GM12874 (cell line): ENCODE data around the gene NOP9.

Experiments
- TF ChIP-seq, protein P1 (sequence below): IDR thresholded peaks from 2 replicates; pipeline ENCODE4 v1.5.1; 2011; ENCODE audit warnings: low read depth, mild to moderate bottlenecking, control low read depth, low read length, moderate library complexity; ENCODE audit not compliant: insufficient read depth

The NOP9 gene

DNA sequence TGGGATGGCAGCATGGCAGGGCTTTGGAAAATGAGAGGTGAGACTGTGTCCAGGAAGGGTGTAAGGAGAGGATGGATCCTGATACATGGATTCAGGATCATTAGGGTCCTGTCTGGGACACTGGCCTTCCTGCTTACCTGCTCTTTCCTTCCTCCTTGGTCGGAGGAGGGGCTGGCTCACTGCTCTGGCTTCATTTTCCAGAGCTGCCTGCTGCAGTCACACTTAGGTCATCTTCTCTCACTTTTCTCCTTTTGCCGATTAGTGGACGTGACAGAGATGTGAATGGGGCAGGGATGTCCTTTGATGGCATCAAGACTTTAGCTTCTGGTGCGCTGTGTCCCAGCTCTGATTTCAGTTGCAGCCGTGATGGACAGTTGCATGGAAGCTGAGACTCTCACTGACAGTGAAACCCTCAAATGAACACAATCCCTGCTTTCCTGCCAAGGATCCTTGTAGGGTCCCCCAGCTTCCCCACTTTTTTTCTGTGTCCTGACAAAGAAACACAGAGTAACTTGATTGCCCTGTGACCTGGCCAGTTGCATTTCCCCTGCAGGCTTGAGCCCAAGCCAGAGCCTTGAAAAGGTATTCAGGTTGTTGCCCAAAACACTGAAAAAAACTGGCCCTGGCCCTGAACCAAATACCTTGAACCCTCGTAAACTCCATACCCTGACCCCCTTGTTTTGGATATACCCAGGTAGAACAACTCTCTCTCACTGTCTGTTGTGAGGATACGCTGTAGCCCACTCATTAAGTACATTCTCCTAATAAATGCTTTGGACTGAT, 8.9 kb downstream of the NOP9 start:
- TF ChIP-seq, protein P1, sequence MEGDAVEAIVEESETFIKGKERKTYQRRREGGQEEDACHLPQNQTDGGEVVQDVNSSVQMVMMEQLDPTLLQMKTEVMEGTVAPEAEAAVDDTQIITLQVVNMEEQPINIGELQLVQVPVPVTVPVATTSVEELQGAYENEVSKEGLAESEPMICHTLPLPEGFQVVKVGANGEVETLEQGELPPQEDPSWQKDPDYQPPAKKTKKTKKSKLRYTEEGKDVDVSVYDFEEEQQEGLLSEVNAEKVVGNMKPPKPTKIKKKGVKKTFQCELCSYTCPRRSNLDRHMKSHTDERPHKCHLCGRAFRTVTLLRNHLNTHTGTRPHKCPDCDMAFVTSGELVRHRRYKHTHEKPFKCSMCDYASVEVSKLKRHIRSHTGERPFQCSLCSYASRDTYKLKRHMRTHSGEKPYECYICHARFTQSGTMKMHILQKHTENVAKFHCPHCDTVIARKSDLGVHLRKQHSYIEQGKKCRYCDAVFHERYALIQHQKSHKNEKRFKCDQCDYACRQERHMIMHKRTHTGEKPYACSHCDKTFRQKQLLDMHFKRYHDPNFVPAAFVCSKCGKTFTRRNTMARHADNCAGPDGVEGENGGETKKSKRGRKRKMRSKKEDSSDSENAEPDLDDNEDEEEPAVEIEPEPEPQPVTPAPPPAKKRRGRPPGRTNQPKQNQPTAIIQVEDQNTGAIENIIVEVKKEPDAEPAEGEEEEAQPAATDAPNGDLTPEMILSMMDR = no peak

DNA sequence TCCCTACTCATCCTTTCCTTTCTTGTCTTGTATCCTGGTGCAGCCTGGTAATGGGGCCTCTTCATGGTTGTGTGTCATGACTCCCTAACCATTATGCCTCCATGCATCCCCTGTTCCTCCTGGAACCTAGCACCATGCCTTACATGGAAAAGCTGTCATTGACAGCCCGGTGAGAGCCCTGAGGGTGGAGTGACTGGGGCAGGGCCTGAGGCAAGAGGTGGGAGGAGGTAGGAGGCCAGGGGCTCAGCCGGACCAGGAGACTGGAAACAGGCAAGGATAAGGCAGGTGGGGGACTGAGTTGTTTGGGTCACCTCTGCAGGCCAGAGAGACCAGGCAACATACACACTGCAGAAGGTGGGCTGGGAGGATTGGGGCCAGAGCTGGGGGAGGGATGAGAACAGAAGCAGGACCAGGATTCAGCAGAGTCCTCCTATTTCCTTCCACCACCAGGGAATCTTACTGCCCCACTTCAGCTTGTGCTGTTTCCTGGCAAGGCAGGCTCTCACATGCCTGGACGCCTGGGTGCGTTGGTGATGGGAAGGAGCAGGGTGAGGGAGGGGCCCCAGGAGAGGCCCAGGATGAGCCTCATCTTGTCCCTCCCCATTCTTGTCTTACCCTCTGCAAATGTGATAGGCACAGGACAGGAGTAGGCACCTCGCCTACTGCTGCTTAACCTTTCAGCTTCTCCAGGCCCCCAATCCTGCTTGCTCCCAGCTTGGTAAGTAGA, 10.1 kb downstream of the NOP9 start, which contains the start of gene LTB4R2:
LTB4R2 (plus strand) TSS at position 603 of the 727 bp plus-strand sequence. CDS start 525 bp downstream, outside the sequence.
- TF ChIP-seq, protein P1 = no peak

DNA sequence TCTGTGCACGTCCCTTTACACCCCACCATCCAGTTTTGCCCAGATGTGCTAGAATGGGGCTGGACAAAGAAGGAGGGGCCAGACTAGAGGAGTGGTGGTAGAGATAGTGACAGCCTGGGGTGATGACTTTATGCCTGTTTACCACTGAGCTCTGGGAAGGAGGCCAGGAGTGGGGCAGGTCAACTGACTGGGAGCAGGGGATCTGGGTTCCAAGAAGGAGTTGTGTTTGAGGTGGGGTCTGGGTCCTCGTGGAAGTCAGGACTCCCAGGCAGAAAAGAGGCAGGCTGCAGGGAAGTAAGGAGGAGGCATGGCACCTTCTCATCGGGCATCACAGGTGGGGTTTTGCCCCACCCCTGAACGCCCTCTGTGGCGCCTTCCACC, 10.6 kb downstream of the NOP9 start:
- TF ChIP-seq, protein P1 = no peak

DNA sequence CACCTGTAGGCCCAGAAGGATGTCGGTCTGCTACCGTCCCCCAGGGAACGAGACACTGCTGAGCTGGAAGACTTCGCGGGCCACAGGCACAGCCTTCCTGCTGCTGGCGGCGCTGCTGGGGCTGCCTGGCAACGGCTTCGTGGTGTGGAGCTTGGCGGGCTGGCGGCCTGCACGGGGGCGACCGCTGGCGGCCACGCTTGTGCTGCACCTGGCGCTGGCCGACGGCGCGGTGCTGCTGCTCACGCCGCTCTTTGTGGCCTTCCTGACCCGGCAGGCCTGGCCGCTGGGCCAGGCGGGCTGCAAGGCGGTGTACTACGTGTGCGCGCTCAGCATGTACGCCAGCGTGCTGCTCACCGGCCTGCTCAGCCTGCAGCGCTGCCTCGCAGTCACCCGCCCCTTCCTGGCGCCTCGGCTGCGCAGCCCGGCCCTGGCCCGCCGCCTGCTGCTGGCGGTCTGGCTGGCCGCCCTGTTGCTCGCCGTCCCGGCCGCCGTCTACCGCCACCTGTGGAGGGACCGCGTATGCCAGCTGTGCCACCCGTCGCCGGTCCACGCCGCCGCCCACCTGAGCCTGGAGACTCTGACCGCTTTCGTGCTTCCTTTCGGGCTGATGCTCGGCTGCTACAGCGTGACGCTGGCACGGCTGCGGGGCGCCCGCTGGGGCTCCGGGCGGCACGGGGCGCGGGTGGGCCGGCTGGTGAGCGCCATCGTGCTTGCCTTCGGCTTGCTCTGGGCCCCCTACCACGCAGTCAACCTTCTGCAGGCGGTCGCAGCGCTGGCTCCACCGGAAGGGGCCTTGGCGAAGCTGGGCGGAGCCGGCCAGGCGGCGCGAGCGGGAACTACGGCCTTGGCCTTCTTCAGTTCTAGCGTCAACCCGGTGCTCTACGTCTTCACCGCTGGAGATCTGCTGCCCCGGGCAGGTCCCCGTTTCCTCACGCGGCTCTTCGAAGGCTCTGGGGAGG, 11.3 kb downstream of the NOP9 start, which contains the start of gene LTB4R:
LTB4R (plus strand) TSS at position 857 of the 959 bp plus-strand sequence. CDS start 4,150 bp downstream, outside the sequence.
- TF ChIP-seq, protein P1 = peak; percentile 61

DNA sequence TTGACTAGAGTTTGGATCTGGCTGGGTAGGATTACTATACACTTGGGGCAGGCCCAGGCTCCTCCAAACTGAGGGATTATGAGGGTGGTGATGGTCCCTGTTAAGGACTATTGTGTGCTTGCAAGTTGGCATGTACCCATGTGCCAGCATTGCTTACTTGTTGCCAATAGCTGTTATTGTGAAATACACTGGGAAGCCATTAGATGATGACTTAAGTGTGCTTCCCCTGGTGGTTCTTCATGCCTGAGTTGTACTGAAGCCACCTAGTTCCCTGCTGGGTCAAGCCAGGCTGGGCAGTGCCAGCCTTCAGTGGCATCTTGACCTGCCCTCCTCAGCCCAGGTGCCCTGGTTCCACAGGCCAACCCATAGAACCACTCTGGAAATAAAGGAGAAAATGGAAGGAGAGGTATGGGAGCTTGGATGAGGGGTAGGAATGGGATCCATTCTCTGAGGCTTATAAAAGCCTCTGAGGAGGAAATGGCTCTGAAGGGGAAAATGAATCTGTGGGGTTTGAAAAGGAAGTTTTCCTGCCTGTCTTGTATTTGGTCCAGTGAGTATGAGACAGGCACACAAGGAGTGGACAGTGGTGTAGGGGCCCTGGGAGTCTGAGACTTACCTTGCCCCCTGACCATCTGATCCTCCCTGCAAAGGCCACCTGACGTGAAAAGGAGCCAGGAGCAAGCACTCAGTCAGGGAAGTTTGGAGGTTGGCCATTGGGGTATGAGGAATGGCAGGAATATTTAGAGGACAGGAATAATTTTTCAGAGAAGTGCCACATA, 12.4 kb downstream of the NOP9 start:
- TF ChIP-seq, protein P1 = no peak

DNA sequence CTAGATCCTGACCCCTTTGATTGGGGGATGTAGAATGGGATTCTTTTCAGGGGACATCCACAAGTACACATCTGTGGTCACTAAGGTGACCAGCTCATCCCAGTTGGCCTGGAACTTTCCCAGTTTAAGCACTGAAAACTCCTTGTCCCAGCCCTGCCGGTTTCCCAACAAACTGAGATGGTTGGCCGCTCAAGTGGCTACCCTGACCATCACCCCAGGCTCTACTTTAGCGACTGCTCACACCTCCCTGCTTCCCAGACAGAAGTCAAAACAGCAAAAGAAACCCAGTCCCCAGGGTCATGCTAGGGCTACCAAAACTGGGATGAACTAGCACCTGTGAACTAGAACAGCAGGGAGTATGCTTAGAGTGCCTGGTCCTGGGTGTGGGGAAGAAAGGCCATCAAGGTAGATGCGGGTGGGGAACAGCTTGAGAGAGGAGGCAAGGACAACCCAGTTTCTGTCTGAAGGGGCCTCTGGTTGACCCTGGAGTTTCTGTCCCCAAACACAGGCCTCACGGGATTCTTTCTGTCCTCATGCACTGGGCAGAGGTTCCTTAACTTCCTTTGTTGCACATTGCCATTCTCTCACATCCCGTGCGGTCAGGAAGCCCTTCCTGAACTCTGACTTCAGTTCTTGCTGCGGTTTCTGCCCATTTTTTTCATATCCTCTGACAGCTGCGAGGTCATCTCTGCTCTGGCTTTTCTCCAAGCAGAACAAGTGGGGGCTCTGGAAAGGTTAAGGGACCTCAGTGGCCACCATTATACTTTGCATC, 13.3 kb downstream of the NOP9 start:
- TF ChIP-seq, protein P1 = no peak
